ENCODE data around the gene ARPIN.
"Not testable (repeated sequence)": the region's sequence is repeated elsewhere in the genome, so short reads cannot be mapped to it uniquely, and the experiment has no call there.

ARPIN gene

DNA sequence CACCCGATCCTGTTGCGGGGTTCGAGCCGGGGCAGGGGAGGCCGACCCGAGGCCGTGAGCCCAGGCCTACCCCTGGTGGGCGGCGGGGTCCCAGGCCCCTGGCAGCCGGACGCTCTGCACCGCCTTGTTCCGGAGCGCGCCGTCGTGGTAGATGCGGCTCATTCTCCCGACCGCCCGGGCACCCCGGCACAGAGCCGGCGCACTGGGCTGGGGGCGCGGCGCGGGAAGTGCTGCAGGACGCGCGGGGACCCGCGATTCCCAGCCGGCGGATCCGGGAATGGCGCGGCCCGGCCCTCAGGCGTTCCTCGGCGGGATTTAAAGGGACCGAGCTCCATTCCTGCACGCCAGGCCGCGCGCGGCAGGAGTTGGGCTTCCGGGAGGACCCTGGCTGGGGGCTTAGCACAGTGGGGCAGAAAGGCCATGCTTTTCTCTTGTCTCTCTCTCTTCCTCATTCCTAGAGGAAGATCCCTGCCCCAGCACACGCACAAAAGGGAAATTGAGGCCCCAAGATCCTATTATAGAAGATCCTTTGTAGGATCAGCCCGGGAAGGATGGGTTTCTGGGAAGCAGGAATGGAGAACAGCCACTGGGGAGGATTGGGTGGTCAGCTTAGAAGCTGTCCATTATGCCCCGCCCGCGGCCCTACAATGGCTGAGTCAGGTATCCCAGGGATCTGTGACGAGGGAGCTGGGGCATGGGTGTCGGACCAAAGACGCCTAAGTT, at the start of gene ARPIN:
TSS of gene ARPIN (minus strand) at position 279 of the 723 bp plus-strand sequence. CDS start at position 162, 117 bp downstream.
- peak in 1 of 2 donors; percentile 12 for DNase-seq (ENCODE audit: low read depth in 2 of 2)

DNA sequence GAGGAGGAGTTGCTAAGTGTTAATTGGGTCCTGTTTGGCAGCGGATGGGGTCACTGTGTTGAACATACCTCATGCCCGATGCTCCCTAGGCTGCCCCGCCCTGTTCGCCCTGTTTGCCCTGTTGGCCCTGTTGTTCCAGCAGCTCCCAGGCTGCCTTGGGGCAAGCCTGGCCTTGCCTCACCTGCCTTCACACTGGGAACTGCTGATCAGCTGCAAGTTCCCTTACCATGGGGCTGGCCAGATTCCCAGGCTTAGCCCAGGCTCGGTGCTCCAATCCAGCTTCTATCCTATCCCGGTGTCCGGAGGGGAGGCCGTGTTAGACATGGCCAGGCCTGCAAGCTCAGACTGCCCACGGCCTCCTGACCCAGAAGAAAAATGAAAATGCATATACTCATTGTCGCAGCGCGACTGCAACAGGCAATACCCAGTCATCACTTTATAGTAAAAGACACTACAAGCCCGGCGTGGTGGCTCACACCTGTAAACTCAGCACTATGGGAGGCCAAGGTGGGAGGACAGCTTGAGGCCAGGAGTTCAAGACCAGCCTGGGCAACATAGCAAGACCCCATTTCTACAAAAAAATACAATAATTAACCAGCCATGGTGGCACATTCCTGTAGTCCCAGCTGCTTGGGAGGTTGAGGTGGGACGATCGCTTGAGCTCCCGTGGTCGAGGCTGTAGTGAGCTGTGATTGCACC, 45.5 kb upstream of the ARPIN start:
- no peak for DNase-seq (ENCODE audit: low read depth in 2 of 2)

DNA sequence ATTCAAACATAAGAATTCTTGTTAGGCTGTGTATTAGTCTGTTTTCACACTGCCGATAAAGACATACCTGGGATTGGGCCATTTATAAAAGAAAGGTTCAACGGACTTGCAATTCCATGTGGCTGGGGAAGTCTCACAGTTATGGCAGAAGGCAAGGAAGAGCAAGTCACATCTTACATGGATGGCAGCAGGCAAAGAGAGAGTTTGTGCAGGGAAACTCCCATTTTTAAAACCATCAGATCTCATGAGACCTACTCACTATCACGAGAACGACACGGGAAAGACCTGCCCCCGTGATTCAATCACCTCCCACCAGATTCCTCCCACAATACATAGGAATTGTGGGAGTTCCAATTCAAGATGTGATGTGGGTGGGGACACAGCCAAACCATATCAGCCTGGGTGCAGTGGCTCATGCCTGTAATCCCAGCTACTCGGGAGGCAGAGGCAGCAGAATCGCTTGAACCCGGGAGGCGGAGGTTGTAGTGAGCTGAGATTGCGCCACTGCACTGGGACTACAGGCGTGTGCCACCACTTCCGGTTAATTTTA, 42.8 kb upstream of the ARPIN start:
- not testable (repeated sequence) for DNase-seq (ENCODE audit: low read depth in 2 of 2)

DNA sequence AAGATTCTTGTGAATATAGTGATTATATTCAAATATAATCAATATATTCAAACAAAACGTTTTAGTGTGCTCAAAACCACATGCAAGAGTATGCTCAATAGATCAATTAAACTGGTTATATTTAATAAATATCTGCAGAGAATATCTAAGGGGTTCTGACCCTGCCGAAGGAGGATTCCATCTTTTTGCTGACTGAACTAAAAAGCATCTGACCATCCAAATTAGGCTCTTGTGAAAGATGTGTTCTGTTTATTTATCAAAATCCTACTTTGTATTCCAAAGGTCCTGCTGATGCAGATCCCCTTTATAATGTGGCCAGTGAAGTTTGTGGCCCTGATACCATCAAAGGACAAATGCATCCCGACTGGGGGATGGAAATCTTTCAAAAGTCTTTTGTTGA, 41.8 kb upstream of the ARPIN start:
- no peak for DNase-seq (ENCODE audit: low read depth in 2 of 2)

DNA sequence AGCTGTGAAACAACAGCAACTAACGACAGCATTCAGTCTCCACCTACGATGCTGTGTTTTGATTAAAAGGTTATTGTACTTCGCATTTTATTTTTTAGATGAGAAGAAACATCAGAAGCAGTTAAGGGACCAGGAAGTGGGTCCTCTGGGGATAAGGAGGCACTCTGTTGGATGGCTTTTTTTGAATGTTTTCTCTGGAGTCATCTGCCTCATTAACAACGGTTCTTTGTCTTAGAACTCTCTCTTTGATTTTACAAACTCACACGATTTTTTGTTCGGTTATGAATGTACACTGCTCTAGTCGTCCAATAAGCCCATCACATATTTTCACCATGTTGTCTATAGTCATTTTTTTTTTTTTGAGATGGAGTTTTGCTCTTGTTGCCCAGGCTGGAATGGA, 36.0 kb upstream of the ARPIN start:
- DNase-seq (ENCODE audit: low read depth in 2 of 2): no peak

DNA sequence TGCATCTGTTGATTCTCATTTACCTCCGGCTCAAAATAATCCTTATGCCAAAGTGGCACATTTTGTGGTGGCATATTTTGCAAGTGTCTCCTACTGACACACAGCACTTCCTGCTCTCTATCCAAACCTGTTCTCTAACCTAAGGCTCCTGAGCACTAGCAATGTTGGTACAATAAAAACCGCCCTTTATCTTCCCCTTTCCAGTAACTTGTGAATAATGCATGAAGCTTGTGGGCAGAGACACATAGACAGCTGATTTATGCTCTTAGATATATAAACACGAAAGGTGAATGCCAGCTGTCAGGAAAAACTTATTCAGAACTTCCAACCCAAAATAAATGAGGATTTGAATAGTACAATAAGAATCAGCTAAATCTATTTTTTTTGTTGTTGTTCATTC, 34.6 kb upstream of the ARPIN start:
- no peak for DNase-seq (ENCODE audit: low read depth in 2 of 2)

DNA sequence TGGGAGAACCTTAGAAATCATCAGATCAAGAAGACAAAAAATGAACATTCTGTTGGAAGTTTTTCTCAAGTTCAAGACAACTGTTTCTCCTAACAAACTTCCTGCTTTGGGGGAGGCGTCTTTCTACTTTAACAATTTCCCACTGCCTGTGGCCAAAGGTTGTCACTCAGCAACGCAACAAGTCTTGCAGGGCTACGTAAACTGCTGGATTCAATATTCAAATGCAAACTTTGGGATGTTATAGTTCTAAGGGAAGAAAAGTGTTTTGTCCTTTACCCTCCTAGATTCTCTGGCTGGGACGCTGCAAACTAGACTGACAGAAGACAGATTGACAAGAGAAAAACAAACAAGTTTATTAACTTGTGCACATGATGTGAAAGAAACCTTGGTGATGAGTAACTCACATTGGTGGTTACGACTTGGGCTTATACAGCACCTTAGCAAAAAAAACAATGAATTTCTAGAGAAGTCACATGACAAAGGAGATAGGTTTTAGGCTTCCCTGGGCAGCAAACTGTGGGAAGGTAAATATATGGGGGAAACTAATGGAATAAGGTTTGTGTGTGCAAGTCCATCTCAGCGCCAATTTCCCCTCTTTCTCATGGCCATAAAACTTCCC, 34.0 kb upstream of the ARPIN start:
- DNase-seq (ENCODE audit: low read depth in 2 of 2): no peak

DNA sequence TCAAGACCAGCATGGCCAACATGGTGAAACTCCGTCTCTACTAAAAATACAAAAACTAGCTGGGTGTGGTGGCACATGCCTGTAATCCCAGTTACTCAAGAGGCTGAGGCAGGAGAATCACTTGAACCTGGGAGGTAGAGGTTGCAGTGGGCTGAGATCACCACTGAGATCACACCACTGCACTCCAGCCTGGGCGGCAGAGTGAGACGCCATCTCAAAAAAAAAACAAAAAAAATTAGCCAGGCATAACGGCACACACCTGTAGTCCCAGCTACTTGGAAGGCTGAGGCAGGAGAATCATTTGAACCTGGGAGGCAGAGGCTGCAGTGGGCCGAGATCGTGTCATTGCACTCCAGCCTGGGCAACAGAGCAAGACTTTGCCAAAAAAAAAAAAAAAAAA, 31.0 kb upstream of the ARPIN start:
- not testable (repeated sequence) for DNase-seq (ENCODE audit: low read depth in 2 of 2)

DNA sequence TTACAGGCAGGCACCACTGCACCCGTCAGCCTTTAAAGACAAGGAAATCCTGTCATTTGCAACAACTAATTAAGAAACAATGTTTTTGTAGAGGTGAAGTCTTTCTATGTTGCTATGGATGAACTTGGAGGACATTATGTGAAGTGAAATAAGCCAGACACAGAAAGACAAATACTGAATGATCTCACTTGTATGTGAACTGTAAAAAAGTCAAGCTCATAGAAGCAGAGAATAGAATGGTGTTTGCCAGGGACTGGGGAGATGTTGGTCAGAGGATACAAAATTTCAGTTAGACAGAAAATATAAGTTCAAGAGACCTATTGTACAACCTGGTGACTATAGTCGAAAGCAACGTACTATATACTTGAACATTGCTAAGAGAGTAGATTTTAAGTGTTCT, 27.2 kb upstream of the ARPIN start:
- DNase-seq (ENCODE audit: low read depth in 2 of 2): no peak

DNA sequence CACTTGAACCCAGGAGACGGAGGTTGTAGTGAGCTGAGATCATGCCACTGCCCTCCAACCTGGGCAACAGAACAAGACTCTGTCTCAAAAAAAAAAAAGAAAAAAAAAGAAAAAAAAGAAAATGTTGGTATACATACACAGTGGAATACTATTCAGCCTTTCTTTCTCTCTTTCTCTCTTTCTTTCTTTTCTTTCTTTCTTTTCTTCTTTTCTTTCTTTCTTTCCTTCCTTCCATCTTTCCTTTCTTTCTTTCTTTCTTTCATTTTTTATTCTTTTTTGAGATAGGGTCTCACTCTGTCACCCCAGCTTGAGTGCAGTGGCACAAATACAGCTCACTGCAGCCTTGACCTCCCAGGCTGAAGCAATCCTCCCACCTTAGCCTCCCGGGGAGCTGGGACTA, 26.6 kb upstream of the ARPIN start:
- DNase-seq (ENCODE audit: low read depth in 2 of 2): not testable (repeated sequence)

DNA sequence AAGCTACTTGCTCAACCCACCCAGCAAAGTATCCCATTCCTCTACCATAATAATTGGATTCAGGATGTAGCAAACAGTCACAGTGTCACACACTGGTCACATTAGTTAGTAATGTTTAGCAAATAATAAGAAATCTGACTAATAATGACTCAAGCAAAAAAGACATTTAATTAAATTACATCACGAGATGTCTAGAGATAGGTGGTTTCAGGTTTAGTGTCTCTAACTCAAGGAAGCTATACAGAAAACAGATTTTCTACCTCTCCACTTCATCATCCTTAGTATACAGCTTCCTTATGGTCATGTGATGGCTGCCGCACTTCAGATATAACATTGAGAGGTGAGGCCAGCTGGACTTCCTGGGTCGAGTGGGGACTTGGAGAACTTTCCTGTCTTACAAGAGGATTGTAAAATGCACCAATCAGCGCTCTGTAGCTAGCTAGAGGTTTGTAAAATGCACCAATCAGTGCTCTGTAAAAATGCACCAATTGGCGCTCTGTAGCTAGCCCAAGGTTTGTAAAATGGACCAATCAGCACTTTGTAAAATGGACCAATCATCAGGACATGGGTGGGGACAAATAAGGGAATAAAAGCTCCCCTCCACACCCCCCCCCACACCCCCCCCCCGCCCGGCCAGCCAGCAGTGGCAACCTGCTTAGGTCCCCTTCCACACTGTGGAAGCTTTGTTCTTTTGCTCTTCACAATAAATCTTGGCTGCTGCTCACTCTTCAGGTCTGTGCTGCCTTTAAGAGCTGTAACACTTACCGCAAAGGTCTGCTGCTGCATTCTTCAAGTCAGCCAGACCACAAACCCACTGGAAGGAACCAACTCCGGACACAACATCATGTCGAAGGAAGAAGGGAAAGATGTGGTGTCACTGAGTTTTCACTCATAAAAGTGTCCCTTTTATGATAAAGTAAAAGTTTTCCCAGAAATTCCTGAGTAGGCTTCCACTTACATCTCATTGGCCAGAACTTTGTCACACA, 24.9 kb upstream of the ARPIN start:
- no peak for DNase-seq (ENCODE audit: low read depth in 2 of 2)

DNA sequence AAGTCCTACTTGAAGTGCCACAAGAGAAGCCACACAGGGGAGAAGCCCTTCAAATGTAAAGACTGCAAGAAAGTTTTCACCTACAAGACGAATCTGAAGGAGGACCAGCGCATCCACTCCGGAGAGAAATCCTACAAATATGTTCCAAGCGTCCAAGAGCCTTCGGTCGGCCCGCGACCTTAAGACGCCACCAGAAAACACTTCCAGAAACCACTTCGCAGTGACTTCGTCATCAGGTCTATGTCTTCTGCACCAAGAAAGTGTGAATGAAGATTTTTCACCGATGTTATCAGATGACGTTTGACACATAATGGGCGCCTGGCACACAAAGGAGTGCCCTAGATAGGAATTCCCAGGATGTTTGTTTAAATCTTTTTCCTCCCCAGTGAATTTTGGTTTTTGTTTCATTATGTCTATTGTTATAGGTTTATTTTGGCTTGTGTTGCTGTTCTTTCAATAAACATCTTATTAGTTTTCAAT, 24.1 kb upstream of the ARPIN start:
- no peak for DNase-seq (ENCODE audit: low read depth in 2 of 2)

DNA sequence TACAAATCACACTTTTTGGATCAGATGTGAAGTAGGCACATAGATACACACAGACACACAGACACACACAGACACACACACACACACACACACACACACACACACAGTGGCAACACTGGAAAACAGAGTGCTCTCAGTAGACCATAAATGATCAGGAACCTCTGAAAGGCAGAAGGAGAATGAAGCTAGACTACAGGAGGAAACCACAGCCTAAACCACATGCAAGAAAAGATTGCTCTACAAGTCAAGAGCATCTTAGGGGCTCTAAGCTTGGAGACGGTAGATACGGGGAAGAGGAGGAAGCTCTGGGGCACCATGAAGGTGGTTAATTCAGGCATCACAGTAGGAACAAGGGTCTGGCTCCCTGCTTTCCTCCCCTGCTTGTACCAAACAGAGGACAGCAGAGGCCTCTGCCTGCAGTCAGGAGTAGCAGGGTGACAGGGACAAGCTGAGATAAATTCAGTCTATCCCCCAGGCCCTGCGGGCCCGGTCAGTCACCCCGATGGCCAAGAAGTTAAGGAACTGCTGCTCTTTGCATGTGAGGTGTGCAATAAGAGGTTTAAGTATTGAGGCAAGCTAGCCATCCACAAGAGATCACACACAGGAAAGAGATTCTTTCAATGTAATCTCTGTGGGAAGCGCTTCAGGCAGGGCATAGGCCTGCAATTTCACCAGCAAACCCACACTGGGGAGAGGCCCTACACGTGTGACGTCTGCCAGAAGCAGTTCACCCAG, 23.5 kb upstream of the ARPIN start:
- no peak for DNase-seq (ENCODE audit: low read depth in 2 of 2)

DNA sequence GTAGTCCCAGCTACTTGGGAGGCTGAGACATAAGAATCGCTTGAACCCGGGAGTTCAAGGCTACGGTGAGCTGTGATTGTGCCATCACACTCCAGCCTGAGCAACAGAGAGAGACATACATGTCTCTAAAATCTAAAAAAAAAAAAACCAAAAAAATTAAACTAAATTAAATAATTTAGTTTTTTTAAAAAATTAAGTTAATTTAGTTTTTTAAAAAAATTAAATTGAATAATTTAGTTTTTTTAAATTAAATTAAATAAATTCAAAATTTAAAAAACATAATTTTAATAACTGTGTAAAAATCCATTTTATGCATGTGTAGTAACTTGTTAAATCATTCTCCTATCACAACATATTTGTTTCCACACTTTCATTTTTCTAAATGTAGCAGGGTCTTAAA, 20.1 kb upstream of the ARPIN start:
- DNase-seq (ENCODE audit: low read depth in 2 of 2): no peak

DNA sequence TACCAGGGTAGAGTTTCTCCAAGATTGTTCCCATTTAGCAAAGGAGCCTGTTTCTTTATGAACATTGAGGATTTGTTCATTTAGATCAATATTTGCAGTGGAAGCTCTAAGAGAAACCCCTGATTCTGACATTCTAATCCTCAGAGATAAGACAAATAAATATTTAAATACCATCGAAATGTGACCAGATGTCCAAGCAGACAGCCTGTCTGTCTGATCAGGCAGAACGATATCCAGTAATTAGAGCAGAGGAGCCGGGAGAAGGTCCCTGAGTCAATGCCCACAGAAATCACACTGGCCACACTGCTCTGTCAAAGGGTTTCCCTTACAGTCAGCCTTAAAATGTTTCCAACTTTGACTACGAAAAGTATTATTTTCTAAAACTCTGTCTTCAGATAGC, 15.7 kb upstream of the ARPIN start:
- DNase-seq (ENCODE audit: low read depth in 2 of 2): no peak

DNA sequence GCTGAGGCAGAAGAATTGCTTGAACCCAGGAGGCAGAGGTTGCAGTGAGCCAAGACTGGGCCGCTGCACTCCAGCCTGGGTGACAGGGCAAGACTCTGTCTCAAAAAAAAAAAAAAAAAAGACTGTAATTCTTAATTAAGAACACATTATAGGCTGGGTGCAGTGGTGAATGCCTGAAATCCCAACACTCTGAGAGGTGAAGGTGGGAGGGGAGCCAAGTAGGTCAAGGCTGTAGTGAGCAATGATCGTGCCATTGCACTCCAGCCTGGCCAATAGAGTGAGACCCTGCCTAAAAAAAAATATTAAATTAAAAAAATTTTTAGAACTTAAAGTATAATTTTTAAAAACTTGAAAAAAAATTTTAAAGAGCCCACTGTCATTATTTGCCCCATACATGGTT, 13.4 kb upstream of the ARPIN start:
- no peak for DNase-seq (ENCODE audit: low read depth in 2 of 2)

DNA sequence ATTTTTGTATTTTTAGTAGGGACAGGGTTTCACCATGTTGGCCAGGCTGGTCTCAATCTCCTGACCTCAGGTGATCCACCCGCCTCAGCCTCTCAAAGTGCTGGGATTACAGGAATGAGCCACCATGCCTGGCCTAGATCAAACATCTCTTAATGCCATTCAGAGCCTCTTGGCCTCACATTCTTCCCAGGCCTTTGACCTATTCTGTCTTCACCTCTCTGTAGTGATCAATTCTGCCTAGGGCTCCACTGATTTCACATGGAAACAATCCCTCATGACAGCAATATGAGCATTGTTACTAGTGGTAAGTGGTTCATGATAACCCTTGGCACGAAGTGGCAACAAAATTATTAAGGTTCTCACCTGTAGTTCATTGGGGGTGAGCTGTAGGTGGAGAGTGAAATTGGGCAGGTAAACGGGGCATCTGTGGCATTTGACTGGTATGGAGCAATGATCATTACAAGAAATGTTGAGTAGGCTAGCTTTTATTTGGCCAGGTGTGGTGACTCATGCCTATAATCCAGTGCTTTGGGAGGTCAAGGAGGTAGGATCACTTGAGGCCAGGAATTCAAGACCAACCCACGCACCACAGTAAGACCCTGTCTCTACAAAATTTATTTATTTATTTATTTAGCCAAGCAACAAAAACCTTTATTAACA, 4.8 kb upstream of the ARPIN start:
- DNase-seq (ENCODE audit: low read depth in 2 of 2): no peak

DNA sequence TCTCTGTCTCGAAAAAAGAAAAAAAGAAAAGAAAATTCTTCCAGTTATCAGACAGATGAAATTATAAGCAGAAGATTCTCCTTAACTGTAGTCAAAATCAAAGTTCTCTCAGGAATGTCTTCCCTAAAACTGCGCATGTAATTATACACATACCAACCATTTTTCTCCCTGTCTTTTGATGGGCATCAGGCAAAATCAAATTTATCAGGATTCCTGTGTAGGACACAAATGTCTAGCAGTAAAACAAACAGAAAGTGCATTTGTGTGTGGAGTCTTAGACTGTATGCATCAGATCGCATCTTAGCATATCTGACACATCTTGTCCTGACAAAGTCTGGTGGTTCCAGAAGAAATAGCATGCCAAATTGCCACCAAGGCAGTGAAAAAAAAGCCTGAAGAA, 3.9 kb upstream of the ARPIN start:
- no peak for DNase-seq (ENCODE audit: low read depth in 2 of 2)

DNA sequence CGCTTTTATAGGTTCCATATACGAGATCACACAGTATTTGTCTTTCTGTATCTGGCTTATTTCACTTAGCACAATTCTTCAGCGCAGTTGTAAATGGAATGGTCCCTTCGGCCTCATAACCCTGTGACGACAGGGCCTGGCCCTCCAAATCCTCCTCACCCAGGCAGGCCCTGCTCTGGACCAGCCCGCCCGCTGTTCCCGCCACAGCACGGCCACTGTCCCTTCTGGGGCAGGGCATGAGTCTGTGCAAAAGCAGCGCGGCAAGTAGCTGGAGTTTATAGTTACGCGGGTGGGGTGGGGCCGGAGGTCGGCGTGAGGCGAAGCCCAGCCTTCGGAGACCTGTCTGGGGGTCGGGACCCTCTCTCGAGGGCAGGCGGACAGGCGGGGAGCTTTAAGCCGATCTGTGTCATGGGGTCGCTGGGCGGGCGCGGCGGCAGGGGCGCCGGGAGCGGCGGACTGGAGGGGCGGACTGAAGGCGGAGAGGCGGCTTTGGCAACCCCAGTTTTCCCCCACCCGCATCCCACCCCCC, 543 bp downstream of the ARPIN start:
- no peak for DNase-seq (ENCODE audit: low read depth in 2 of 2)
